IPS-18c (cell line): ENCODE results near the gene PRR19.
A peak's percentile ranks its signal among the peaks of the same experiment; 100 is the strongest.

Experiments
- H3K4me3 ChIP-seq: 2 replicates; pipeline ENCODE4 v1.7.0; 2013; ENCODE audit warnings: low read depth, mild to moderate bottlenecking, low read length, moderate library complexity; ENCODE audit not compliant: insufficient read depth
- H3K9me3 ChIP-seq: one replicate; pipeline ENCODE4 v1.6.1; 2013; ENCODE audit warnings: mild to moderate bottlenecking, low read length, moderate library complexity; ENCODE audit not compliant: control insufficient read depth, insufficient read depth

Gene PRR19

GRCh38 chr19:42279902-42280814 is 21.8 kb upstream of the PRR19 start:
- Histone ChIP-seq H3K4me3 (peak overlapping the region; percentile 87), H3K9me3 (peaks cover 2% of the 10 kb centered on the region)

- Histone ChIP-seq H3K4me3 (peak overlapping the region; percentile 87), H3K9me3 (peaks cover 2% of the 10 kb centered on the region)
Observed at GRCh38 chr19:42280815-42281145, 21.2 kb upstream of the PRR19 start.

GRCh38 chr19:42281146-42281826 is 20.6 kb upstream of the PRR19 start:
- Histone ChIP-seq H3K9me3 (peaks cover 2% of the 10 kb centered on the region), H3K4me3 (peak overlapping the region; percentile 87)

- H3K9me3 ChIP-seq: peaks cover 2% of the 10 kb centered on the region
- peak overlapping the region; percentile 87 for H3K4me3 ChIP-seq
Observed at GRCh38 chr19:42281827-42282762, 19.8 kb upstream of the PRR19 start.

- peak overlapping the region; percentile 51; the same call in 1 of the 2 replicates for H3K4me3 ChIP-seq
Observed at GRCh38 chr19:42282819-42283187, 19.1 kb upstream of the PRR19 start.

GRCh38 chr19:42283188-42284065 is 18.5 kb upstream of the PRR19 start:
- H3K9me3 ChIP-seq: peaks cover 2% of the 10 kb centered on the region
- H3K4me3 ChIP-seq: peak overlapping the region; percentile 51

More at GRCh38 chr19:42282819-42283187, 19.1 kb upstream of the PRR19 start:
- H3K9me3 ChIP-seq: peaks cover 2% of the 10 kb centered on the region

- peaks cover 2% of the 10 kb centered on the region for H3K9me3 ChIP-seq
- H3K4me3 ChIP-seq: peak overlapping the region; percentile 46
Observed at GRCh38 chr19:42284066-42284501, 17.8 kb upstream of the PRR19 start.

GRCh38 chr19:42284591-42285341 is 17.2 kb upstream of the PRR19 start:
- H3K9me3 ChIP-seq: peaks cover 2% of the 10 kb centered on the region
- peak overlapping the region; percentile 66 for H3K4me3 ChIP-seq

- H3K4me3 ChIP-seq: peak overlapping the region; percentile 66; the same call in 1 of the 2 replicates
- H3K9me3 ChIP-seq: peaks cover 2% of the 10 kb centered on the region
Observed at GRCh38 chr19:42285541-42285941, 16.4 kb upstream of the PRR19 start.

- Histone ChIP-seq H3K9me3 (peaks cover 2% of the 10 kb centered on the region), H3K4me3 (no peak overlapping the region)
Observed at GRCh38 chr19:42285988-42286348, 16.0 kb upstream of the PRR19 start.

- Histone ChIP-seq H3K4me3 (no peak overlapping the region; the same call in 1 of the 2 replicates), H3K9me3 (peaks cover 2% of the 10 kb centered on the region)
Observed at GRCh38 chr19:42286349-42287016, 15.4 kb upstream of the PRR19 start.

GRCh38 chr19:42287017-42287826 is 14.7 kb upstream of the PRR19 start:
- H3K4me3 ChIP-seq: no peak overlapping the region; the same call in 1 of the 2 replicates
- H3K9me3 ChIP-seq: peaks cover 2% of the 10 kb centered on the region

GRCh38 chr19:42287827-42288107 is 14.2 kb upstream of the PRR19 start:
- Histone ChIP-seq H3K4me3 (no peak overlapping the region), H3K9me3 (peaks cover 2% of the 10 kb centered on the region)

- Histone ChIP-seq H3K9me3 (peaks cover 2% of the 10 kb centered on the region), H3K4me3 (no peak overlapping the region)
Observed at GRCh38 chr19:42288387-42288786, 13.5 kb upstream of the PRR19 start.
